ENCODE measurements around the gene GRM1.

DNA sequence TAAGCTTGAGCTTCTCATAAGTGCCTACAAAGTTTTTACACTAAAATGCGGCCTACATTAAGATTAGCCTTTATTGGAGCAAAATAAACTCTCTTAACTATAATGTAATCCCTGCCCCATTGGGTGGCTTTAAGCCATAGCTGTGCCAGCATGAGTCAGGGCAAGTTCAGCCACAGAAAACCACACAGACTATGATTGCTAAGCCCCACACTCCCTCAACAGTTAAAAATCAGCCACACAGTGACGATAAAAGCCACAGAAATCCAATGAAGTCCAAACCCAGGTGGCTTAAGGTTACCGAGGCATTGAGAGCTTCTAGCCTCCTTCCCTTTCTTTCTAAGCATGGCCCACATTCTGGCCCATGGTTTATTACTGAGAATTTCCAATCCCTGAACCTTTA is 61.6 kb downstream of the GRM1 start:
- TF ChIP-seq, protein P1, sequence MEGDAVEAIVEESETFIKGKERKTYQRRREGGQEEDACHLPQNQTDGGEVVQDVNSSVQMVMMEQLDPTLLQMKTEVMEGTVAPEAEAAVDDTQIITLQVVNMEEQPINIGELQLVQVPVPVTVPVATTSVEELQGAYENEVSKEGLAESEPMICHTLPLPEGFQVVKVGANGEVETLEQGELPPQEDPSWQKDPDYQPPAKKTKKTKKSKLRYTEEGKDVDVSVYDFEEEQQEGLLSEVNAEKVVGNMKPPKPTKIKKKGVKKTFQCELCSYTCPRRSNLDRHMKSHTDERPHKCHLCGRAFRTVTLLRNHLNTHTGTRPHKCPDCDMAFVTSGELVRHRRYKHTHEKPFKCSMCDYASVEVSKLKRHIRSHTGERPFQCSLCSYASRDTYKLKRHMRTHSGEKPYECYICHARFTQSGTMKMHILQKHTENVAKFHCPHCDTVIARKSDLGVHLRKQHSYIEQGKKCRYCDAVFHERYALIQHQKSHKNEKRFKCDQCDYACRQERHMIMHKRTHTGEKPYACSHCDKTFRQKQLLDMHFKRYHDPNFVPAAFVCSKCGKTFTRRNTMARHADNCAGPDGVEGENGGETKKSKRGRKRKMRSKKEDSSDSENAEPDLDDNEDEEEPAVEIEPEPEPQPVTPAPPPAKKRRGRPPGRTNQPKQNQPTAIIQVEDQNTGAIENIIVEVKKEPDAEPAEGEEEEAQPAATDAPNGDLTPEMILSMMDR (IDR thresholded peaks at IDR 0.05): no peak
- TF ChIP-seq POLR2A (IDR thresholded peaks at IDR 0.05): no peak

Data from lower leg skin (tissue), 3 donors.